Mammary microvascular endothelial cell (primary cell): Measurements from ENCODE around the gene MAS1L. TPM values are rescaled to one million over a fixed set of nuclear protein-coding genes. Genes with fewer than 3 reads are reported as not detected.

Experiments
- total RNA-seq: library from RNA; depleted of rRNA; stranded (reverse); fragments of >200 nt; gene quantifications from 2 replicates; pipeline ENCODE4 v1.2.3, GENCODE V29; 2015

Gene MAS1L, protein sequence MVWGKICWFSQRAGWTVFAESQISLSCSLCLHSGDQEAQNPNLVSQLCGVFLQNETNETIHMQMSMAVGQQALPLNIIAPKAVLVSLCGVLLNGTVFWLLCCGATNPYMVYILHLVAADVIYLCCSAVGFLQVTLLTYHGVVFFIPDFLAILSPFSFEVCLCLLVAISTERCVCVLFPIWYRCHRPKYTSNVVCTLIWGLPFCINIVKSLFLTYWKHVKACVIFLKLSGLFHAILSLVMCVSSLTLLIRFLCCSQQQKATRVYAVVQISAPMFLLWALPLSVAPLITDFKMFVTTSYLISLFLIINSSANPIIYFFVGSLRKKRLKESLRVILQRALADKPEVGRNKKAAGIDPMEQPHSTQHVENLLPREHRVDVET
- not detected in 2 replicates for total RNA-seq

DNA sequence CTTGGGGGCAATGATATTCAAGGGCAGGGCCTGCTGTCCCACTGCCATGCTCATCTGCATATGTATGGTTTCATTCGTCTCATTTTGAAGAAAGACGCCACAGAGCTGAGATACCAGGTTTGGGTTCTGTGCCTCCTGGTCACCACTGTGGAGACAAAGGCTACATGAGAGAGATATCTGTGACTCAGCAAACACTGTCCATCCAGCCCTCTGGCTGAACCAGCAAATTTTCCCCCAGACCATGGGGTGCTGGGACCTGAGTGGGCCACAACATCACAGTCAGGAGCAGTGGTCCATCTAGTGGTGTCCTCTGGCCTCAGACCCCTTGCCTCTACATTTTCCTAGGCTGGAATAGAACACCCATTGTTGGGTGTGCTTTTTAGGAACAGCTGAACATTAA is at the start of gene MAS1L:
TSS of gene MAS1L (minus strand) at position 297 of the 400 bp plus-strand sequence. CDS start at position 243, 54 bp downstream.

DNA sequence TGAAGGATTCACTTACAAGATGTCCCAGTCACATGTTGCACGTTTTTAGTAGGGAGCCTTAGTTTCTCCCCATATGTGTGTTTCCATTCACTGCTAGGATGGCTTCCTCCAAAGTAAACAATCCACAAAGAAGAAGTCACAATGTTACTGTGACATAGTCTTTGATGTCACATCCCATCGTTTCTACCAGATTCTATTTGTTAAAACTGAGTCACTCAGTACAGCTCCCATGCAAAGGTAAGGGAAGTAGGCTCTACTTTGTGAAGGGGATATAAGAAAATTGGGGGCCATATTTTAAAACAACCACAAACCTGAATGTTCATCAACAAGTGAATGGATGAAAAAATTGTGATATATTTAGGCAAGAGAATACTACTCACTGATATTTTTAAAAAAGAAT is 30.8 kb downstream of the MAS1L start, which contains the start of the genes OR11A1 and OR2H1:
TSS of gene OR11A1 (minus strand) at position 101 of the 400 bp plus-strand sequence. CDS start 29,430 bp downstream, outside the sequence.
TSS of gene OR2H1 (plus strand) at position 185 of the 400 bp plus-strand sequence. CDS start 4,615 bp downstream, outside the sequence.

DNA sequence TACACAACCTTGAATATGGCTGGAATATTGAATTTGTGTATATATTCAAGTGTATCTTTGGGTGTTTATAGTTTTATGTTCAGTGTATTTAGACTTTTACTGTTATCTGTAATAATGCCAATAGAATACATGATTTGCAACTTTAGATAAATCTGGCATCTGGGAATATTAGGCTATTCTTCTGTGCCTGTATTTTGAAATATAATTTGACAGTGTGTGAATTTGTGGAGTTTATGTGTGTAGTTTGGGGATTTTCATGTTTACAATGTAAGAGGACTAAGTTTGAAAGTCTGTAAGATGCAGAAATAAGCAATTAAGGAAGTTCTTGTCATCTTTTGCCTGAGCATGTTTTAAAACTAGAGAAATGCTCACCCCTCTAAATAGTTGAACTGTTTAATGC is 48.8 kb downstream of the MAS1L start, which contains the start of gene OR10C1:
TSS of gene OR10C1 (plus strand) at position 301 of the 400 bp plus-strand sequence. CDS start 710 bp downstream, outside the sequence.

Other genes with a start within 250 kb of the MAS1L start
- gene OR14J1, start 186.3 kb downstream of the MAS1L start, total RNA-seq, result not detected in 2 replicates
- not detected in 2 replicates for gene OR5V1, start 119.1 kb downstream of the MAS1L start, total RNA-seq
- gene OR12D3, start 112.7 kb downstream of the MAS1L start, total RNA-seq, result not detected in 2 replicates
- gene OR12D2, start 92.3 kb downstream of the MAS1L start, total RNA-seq, result not detected in 2 replicates
- not detected in 2 replicates for gene OR12D1, start 73.0 kb downstream of the MAS1L start, total RNA-seq
- gene OR10C1, start 48.6 kb downstream of the MAS1L start, total RNA-seq, result not detected in 2 replicates
- gene OR11A1, start 30.9 kb downstream of the MAS1L start, total RNA-seq, result not detected in 2 replicates
- gene OR2H1, start 30.8 kb downstream of the MAS1L start, total RNA-seq, result not detected in 2 replicates
- 23.4 and 24.5 TPM in 2 replicates for gene UBD, start 71.8 kb upstream of the MAS1L start, total RNA-seq
- gene OR2H2, start 97.2 kb upstream of the MAS1L start, total RNA-seq, result not detected in 2 replicates
- 0.74 and 1.7 TPM in 2 replicates for gene GABBR1, start 145.2 kb upstream of the MAS1L start, total RNA-seq
- not detected in 2 replicates for gene MOG, start 169.1 kb upstream of the MAS1L start, total RNA-seq
- gene ZFP57, start 193.2 kb upstream of the MAS1L start, total RNA-seq, result not detected in 2 replicates
- 38.9 and 57.8 TPM in 2 replicates for gene HLA-F, start 235.5 kb upstream of the MAS1L start, total RNA-seq